Ishikawa (cell line): Measurements from ENCODE around the gene SIAH2.

Source experiments
- CEBPB ChIP-seq: IDR thresholded peaks from 2 replicates; pipeline ENCODE4 v1.6.1; 2012
- CREB1 ChIP-seq: IDR thresholded peaks from 2 replicates; pipeline ENCODE4 v1.6.1; 2012; ENCODE audit warnings: low read depth
- EGR1 ChIP-seq: IDR thresholded peaks from 2 replicates; pipeline ENCODE4 v1.6.1; 2012
- EP300 ChIP-seq: IDR thresholded peaks from 2 replicates; pipeline ENCODE4 v1.6.1; 2012; ENCODE audit warnings: borderline replicate concordance
- FOXM1 ChIP-seq: IDR thresholded peaks from 2 replicates; pipeline ENCODE4 v1.6.1; 2012; ENCODE audit warnings: low read depth, borderline replicate concordance
- NFIC ChIP-seq: IDR thresholded peaks from 2 replicates; pipeline ENCODE4 v1.6.1; 2012
- RAD21 ChIP-seq: IDR thresholded peaks from 2 replicates; pipeline ENCODE4 v1.6.1; 2012; ENCODE audit warnings: low read depth
- TAF1 ChIP-seq: IDR thresholded peaks from 2 replicates; pipeline ENCODE4 v1.6.1; 2012; ENCODE audit warnings: low read depth, mild to moderate bottlenecking
- TCF12 ChIP-seq: IDR thresholded peaks from 2 replicates; pipeline ENCODE4 v1.6.1; 2012; ENCODE audit warnings: low read depth
- TEAD4 ChIP-seq: IDR thresholded peaks from 2 replicates; pipeline ENCODE4 v1.6.1; 2012
- YY1 ChIP-seq: IDR thresholded peaks from 2 replicates; pipeline ENCODE4 v1.6.1; 2012; ENCODE audit warnings: low read depth
- ZBTB7A ChIP-seq: IDR thresholded peaks from 2 replicates; pipeline ENCODE4 v1.6.1; 2012; ENCODE audit warnings: low read depth
- TF ChIP-seq, protein P1 (sequence below): IDR thresholded peaks from 2 replicates; pipeline ENCODE4 v1.6.1; 2012
- TF ChIP-seq, protein P2 (sequence below): IDR thresholded peaks from 2 replicates; pipeline ENCODE4 v1.6.1; 2012; ENCODE audit warnings: low read depth, mild to moderate bottlenecking
- TF ChIP-seq, protein P3 (sequence below): IDR thresholded peaks from 2 replicates; pipeline ENCODE4 v1.6.1; 2012

The SIAH2 gene

DNA sequence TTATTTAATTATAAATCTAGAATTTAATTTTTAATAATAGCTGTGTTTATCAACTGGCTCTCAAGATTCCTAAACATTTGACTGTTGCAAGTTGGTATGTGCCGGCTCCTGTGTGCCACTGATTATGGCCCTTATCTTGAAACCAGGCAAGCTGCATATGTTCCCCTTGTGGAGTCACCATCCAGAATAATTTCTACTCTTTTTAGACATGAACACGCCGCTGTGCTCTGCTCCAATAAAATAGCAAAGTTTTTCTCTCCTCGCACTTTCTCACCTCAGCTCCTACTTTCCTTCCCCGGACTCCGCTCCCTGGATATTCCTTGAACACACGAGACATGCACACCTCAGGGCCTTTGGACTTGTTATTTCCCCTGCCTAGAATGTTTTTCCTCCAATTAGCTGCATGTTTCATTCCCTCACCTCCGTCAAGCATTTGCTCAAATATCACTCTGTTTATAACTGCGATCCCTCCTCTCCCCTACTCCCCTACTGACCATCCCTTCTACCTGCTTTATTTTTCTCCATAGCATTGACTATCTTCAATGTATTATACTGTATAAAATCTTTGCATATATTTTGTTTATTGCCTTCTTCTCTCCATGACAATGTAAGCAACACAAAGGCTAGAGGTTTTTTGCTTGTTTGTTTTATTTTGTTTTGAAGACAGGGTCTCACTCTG, 33.1 kb downstream of the SIAH2 start:
- no peak for TF ChIP-seq YY1
- TF ChIP-seq CREB1, result no peak
- no peak for TF ChIP-seq EGR1
- TF ChIP-seq, protein P1, sequence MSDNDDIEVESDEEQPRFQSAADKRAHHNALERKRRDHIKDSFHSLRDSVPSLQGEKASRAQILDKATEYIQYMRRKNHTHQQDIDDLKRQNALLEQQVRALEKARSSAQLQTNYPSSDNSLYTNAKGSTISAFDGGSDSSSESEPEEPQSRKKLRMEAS, result no peak
- TF ChIP-seq TCF12, result no peak
- TF ChIP-seq RAD21, result no peak
- TF ChIP-seq CEBPB, result no peak
- TF ChIP-seq TEAD4, result no peak
- TF ChIP-seq EP300, result no peak
- TF ChIP-seq, protein P2, sequence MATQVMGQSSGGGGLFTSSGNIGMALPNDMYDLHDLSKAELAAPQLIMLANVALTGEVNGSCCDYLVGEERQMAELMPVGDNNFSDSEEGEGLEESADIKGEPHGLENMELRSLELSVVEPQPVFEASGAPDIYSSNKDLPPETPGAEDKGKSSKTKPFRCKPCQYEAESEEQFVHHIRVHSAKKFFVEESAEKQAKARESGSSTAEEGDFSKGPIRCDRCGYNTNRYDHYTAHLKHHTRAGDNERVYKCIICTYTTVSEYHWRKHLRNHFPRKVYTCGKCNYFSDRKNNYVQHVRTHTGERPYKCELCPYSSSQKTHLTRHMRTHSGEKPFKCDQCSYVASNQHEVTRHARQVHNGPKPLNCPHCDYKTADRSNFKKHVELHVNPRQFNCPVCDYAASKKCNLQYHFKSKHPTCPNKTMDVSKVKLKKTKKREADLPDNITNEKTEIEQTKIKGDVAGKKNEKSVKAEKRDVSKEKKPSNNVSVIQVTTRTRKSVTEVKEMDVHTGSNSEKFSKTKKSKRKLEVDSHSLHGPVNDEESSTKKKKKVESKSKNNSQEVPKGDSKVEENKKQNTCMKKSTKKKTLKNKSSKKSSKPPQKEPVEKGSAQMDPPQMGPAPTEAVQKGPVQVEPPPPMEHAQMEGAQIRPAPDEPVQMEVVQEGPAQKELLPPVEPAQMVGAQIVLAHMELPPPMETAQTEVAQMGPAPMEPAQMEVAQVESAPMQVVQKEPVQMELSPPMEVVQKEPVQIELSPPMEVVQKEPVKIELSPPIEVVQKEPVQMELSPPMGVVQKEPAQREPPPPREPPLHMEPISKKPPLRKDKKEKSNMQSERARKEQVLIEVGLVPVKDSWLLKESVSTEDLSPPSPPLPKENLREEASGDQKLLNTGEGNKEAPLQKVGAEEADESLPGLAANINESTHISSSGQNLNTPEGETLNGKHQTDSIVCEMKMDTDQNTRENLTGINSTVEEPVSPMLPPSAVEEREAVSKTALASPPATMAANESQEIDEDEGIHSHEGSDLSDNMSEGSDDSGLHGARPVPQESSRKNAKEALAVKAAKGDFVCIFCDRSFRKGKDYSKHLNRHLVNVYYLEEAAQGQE, result no peak
- no peak for TF ChIP-seq TAF1
- TF ChIP-seq NFIC, result no peak
- TF ChIP-seq FOXM1, result no peak
- TF ChIP-seq, protein P3, sequence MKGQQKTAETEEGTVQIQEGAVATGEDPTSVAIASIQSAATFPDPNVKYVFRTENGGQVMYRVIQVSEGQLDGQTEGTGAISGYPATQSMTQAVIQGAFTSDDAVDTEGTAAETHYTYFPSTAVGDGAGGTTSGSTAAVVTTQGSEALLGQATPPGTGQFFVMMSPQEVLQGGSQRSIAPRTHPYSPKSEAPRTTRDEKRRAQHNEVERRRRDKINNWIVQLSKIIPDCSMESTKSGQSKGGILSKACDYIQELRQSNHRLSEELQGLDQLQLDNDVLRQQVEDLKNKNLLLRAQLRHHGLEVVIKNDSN, result no peak
- TF ChIP-seq ZBTB7A, result no peak

DNA sequence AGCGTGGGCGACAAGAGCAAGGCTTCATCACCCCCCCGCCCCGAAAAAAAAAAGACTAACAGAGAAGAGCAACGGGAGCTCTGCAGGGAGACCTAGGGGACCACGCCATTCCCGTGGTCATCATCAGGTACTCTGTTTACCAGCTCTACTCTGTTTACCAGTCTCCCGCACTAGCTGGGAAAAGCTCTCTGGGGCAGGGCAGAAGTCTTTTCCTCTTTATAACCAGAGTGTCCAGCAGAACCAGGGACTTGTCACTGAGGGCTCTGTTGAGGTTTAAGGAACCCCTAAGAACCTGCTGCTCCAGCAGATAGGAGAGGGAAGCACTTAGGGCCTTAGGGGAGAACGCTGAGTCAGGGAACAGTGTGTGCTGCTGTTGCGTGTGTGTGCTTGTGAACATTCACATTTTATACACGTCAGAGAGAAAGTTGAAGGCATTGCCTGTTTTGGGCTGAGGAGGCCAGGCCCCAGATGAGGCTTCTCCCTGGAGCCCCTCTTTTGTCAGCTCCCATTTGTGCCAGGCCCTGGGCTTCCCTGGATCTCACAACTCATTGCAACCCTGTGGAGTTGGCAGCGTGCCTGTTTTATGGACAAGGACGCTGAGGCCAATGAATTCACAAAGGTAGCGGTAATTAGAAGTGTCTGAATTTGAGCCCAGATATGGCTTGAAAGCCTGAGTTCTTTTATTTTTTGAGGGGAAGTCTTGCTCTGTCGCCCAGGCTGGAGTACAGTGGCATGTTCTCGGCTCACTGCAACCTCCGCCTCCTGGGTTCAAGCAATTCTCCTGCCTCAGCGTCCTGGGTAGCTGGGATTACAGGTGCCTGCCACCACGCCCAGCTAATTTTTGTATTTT, 35.1 kb downstream of the SIAH2 start:
- 0 out of 2 replicates have a peak, but pooled peaks have one; percentile 9 for TF ChIP-seq NFIC
- no peak for TF ChIP-seq EP300

DNA sequence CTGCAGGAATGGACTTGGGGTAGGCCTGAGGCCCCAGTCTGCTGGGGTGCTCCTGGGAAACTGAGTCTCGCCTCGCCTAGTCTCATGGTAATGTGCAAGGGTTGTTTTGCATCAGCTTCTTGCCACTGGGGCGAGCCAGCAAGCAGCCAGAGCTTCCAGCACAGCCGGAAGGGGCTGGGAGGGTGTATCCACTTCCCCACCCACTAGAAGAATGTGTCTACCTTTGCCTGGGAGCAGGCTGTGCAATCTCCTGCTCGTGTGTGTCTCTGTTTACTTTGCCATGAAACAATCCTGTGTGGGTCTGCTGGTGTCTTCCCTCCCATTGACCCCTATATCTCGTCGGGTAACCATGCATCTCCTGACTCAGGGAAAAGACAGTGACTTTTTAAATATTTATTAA, 37.4 kb downstream of the SIAH2 start:
- no peak for TF ChIP-seq TEAD4
- peak; percentile 19; the same call in 1 of the 2 replicates for TF ChIP-seq RAD21

DNA sequence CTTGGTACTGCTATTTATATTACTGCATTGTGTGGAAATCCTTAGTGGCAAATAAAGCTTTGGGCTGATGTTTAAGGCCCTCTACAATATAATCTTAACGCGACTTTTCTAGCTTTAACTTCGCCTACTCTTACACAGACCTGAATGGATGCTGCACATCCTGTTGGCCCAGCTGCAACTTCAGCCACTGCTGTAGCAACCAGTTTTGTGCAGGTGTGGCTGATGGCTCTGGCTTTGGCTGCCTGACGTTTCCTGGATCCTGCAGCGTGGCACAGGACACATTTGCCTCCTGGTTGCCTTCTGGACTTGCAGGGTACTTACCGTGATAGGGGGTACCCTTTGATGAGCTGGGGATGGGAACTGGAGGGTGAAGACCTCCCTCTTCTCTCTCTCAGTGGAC, 39.0 kb downstream of the SIAH2 start:
- TF ChIP-seq RAD21 (no peak), TEAD4 (no peak), TCF12 (no peak), CEBPB (no peak), YY1 (no peak), EP300 (no peak), EGR1 (no peak), CREB1 (no peak), ZBTB7A (no peak), FOXM1 (no peak), NFIC (no peak), TAF1 (no peak)
- TF ChIP-seq, protein P3, result no peak
- TF ChIP-seq, protein P1, result no peak
- TF ChIP-seq, protein P2, result no peak

DNA sequence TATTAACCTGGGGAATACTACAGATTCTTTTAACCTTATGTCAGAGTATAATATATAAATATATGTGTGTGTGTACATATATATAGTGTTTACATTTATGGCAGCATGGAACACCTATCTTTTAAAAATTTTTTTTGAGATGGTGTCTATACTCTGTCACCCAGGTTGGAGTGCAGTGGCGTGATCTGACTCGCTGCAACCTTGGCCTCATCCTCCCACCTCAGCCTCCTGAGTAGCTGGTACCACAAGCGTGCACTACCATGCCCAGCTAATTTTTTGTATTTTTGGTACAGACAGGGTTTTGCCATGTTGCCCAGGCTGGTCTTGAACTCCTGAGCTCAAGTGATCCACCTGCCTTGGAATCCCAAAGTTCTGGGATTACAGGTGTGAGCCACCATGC, 40.7 kb downstream of the SIAH2 start:
- no peak for TF ChIP-seq ZBTB7A
- no peak for TF ChIP-seq EP300
- TF ChIP-seq TAF1, result no peak
- no peak for TF ChIP-seq FOXM1
- TF ChIP-seq, protein P2, result no peak
